Measurements from ENCODE around the gene KRTAP5-1.
"Not testable (repeated sequence)": the region's sequence is repeated elsewhere in the genome, so short reads cannot be mapped to it uniquely, and the experiment has no call there.

DNA sequence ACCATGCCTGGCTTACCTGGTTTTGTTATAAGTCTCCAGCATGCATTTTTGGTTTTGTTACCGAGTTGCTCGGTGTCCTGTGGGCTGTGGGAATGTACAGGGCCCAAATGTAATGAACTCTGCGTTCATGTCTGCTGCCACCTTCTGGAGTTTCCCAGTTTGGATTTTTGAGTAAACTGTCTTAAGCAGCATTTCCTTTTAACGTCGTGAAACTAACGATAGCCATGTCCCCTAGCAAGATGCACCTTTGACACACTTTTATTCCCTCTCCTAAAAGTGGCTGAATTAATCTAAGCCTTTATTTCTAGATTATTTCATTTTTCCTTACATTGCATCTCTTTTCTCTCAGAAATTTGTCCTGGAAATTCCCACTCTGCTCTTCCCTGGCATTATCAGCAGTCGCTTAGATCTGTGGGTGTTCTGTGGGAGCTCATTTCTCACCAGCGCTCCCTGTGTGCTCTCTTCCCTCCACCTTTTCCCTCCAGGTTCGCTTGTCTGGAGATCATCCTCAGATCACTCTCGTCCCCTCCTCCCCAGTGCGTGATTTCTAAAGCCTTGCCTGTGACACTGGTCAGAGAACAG is 11.0 kb upstream of the KRTAP5-1 start:
- TF ChIP-seq, protein P1, sequence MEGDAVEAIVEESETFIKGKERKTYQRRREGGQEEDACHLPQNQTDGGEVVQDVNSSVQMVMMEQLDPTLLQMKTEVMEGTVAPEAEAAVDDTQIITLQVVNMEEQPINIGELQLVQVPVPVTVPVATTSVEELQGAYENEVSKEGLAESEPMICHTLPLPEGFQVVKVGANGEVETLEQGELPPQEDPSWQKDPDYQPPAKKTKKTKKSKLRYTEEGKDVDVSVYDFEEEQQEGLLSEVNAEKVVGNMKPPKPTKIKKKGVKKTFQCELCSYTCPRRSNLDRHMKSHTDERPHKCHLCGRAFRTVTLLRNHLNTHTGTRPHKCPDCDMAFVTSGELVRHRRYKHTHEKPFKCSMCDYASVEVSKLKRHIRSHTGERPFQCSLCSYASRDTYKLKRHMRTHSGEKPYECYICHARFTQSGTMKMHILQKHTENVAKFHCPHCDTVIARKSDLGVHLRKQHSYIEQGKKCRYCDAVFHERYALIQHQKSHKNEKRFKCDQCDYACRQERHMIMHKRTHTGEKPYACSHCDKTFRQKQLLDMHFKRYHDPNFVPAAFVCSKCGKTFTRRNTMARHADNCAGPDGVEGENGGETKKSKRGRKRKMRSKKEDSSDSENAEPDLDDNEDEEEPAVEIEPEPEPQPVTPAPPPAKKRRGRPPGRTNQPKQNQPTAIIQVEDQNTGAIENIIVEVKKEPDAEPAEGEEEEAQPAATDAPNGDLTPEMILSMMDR (IDR thresholded peaks at IDR 0.05), result not testable (repeated sequence)
- not testable (repeated sequence) for TF ChIP-seq EP300, POLR2A, POLR2AphosphoS5 (IDR thresholded peaks at IDR 0.05)

Data from sigmoid colon (tissue), 4 donors.